ENCODE data around the gene ST7L. TPM values are rescaled to one million over a fixed set of nuclear protein-coding genes. Genes with fewer than 3 reads are reported as not detected.

Gene ST7L
- polyA plus RNA-seq, 4 donors = 6.3 to 17.0 (median 13.5) TPM

DNA sequence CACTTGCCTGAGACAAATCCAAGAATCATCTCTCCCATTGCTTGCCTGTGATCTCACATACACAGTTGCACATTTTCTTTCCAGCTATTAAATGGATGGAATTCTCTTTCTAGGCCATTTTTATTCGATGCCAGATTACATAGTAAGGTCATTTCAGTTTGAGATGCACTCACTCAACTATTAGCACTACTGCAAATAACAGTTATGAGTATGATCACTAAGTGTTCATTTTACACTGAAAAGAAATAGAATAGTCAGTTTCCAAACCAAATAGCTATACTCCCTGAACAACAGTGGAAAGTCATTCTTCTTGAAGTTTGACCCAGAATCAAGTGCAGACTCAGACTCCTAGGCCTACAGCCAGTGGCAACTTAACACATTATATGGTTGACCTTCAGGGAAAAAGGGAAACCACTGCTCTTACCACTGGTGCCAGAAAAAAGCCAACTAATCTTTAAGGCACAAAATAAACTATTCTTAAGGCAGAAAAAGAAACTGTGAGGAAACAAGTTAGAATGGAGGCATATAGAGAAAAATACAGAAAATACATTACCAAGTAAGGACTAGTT is 78.6 kb downstream of the ST7L start:
- no peak for FAIRE-seq
- WGBS, 3 donors = 0 to 72% (median 50%) methylated on average over 1 of the region's 1 CpG
- H3K36me3 ChIP-seq (ENCODE audit: control insufficient read depth in 3 of 3, insufficient read depth in 2 of 3, low read depth in 1 of 3, low read length in 3 of 3) = peaks cover 3 to 21% (median 4%) of the 10 kb centered on the region in 3 donors

DNA sequence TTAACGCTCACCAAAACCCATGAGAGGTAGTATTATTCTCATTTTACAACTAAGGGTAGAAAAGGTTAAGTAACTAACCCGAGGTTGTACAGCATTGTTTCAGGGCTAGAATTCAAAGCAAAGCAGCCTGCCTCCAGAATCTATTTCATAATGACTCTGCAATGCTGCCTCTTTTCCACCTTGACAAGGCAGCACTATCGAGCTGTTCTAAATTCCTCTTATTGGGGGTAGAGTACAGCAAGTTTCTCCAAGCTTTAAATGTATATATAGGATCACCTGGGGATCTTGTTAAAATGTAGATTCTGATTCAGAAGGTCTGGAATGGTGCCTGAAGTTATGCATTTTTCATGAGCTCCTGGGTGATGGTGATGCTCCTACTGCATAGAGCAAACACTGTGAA is 80.1 kb downstream of the ST7L start:
- H3K27me3 ChIP-seq (ENCODE audit: control insufficient read depth in 3 of 3, insufficient read depth in 3 of 3, low read length in 3 of 3) = no peaks in the 10 kb centered on the region
- H3K4me3 ChIP-seq (ENCODE audit: low read depth in 1 of 3, low read length in 3 of 3) = no peak overlapping the region
- H3K4me1 ChIP-seq (ENCODE audit: control insufficient read depth in 3 of 3, insufficient read depth in 2 of 3, low read depth in 1 of 3, low read length in 2 of 3) = no peaks in the 10 kb centered on the region
- WGBS, 3 donors = 87 to 95% (median 93%) methylated on average over 3 of the region's 3 CpGs
- no peak for FAIRE-seq
- no peaks in the 10 kb centered on the region for H3K9me3 ChIP-seq (ENCODE audit: control insufficient read depth in 2 of 2, insufficient read depth in 1 of 2, low read depth in 1 of 2, low read length in 1 of 2)
- no peak for DNase-seq
- peaks cover 3 to 23% (median 4%) of the 10 kb centered on the region in 3 donors for H3K36me3 ChIP-seq (ENCODE audit: control insufficient read depth in 3 of 3, insufficient read depth in 2 of 3, low read depth in 1 of 3, low read length in 3 of 3)
- H3K27ac ChIP-seq (ENCODE audit: low read depth in 1 of 3, low read length in 2 of 3) = no peak overlapping the region

More for the DNA sequence above, 78.6 kb downstream of the ST7L start:
- no peaks in the 10 kb centered on the region for H3K9me3 ChIP-seq (ENCODE audit: control insufficient read depth in 2 of 2, insufficient read depth in 1 of 2, low read depth in 1 of 2, low read length in 1 of 2)
- peaks cover 0 to 3% (median 0%) of the 10 kb centered on the region in 3 donors for H3K4me1 ChIP-seq (ENCODE audit: control insufficient read depth in 3 of 3, insufficient read depth in 2 of 3, low read depth in 1 of 3, low read length in 2 of 3)
- no peaks in the 10 kb centered on the region for H3K27me3 ChIP-seq (ENCODE audit: control insufficient read depth in 3 of 3, insufficient read depth in 3 of 3, low read length in 3 of 3)
- H3K27ac ChIP-seq (ENCODE audit: low read depth in 1 of 3, low read length in 2 of 3) = no peak overlapping the region
- no peak overlapping the region for H3K4me3 ChIP-seq (ENCODE audit: low read depth in 1 of 3, low read length in 3 of 3)
- no peak for DNase-seq

DNA sequence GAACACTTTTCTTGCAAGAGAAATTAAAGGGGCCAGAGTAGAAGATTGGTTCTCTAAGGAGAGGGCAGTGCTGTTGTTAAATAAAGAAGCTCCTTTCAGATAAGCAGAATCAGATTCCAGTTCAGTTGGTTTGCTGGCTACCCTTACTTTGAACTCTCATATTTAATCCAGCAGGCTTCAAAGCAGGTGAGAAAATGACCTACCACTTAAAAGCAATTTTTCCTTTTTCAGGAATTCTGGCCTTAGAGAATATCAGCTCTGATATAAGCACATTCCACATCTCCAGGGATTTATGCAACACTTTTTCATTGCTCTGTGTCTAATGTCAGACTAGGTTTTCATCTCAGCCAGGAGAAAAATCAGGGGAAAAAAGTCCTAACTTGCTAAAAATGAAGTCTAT is 81.5 kb downstream of the ST7L start:
- no peak for DNase-seq
- no peaks in the 10 kb centered on the region for H3K9me3 ChIP-seq (ENCODE audit: control insufficient read depth in 2 of 2, insufficient read depth in 1 of 2, low read depth in 1 of 2, low read length in 1 of 2)
- no peak overlapping the region for H3K27ac ChIP-seq (ENCODE audit: low read depth in 1 of 3, low read length in 2 of 3)
- no peak for FAIRE-seq
- peaks cover 3 to 23% (median 4%) of the 10 kb centered on the region in 3 donors for H3K36me3 ChIP-seq (ENCODE audit: control insufficient read depth in 3 of 3, insufficient read depth in 2 of 3, low read depth in 1 of 3, low read length in 3 of 3)
- no peaks in the 10 kb centered on the region for H3K27me3 ChIP-seq (ENCODE audit: control insufficient read depth in 3 of 3, insufficient read depth in 3 of 3, low read length in 3 of 3)
- no peak overlapping the region for H3K4me3 ChIP-seq (ENCODE audit: low read depth in 1 of 3, low read length in 3 of 3)
- H3K4me1 ChIP-seq (ENCODE audit: control insufficient read depth in 3 of 3, insufficient read depth in 2 of 3, low read depth in 1 of 3, low read length in 2 of 3) = no peaks in the 10 kb centered on the region

DNA sequence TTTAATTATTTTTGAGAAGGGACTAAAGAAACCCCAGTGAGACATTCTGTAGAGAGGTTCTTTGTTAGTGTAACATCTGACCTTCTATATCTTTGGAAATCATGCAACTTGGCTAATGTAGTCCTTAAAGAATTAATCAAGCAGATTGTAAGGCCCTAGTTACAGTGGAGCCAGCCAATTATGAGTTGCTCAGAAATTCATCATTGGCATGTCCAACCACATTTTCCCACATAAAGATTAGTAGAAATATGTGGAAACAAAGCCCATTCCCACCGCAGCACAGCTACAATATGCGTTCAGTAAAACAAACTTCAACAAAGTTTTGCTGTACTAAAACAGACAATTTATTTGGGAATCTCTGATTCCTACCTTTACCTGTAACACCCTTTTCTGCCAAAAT is 82.4 kb downstream of the ST7L start:
- no peaks in the 10 kb centered on the region for H3K27me3 ChIP-seq (ENCODE audit: control insufficient read depth in 3 of 3, insufficient read depth in 3 of 3, low read length in 3 of 3)
- FAIRE-seq = no peak
- WGBS, 3 donors = 78 to 100% (median 91%) methylated on average over 2 of the region's 2 CpGs
- no peak overlapping the region for H3K4me3 ChIP-seq (ENCODE audit: low read depth in 1 of 3, low read length in 3 of 3)
- H3K9me3 ChIP-seq (ENCODE audit: control insufficient read depth in 2 of 2, insufficient read depth in 1 of 2, low read depth in 1 of 2, low read length in 1 of 2) = no peaks in the 10 kb centered on the region
- H3K36me3 ChIP-seq (ENCODE audit: control insufficient read depth in 3 of 3, insufficient read depth in 2 of 3, low read depth in 1 of 3, low read length in 3 of 3) = peaks cover 4 to 20% (median 5%) of the 10 kb centered on the region in 3 donors
- H3K27ac ChIP-seq (ENCODE audit: low read depth in 1 of 3, low read length in 2 of 3) = no peak overlapping the region
- H3K4me1 ChIP-seq (ENCODE audit: control insufficient read depth in 3 of 3, insufficient read depth in 2 of 3, low read depth in 1 of 3, low read length in 2 of 3) = no peaks in the 10 kb centered on the region
- DNase-seq = no peak

DNA sequence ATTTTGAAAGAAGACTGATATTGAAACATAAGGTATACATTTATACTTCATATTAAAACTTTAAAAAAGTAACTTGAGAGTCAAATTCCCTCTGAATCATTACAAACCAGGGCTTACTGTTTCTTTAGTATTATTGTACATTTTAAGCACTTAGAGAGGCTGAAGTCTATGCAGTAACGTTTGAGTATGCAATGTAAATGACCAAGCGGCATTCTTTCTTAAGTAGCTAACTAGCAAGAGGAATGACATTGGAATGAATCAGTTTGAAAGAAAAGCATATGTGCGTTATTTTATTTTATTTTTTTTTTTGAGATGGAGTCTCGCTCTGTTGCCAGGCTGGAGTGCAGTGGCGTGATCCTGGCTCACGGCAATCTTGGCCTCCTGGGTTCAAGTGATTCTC is 85.9 kb downstream of the ST7L start:
- Histone ChIP-seq H3K27me3 (ENCODE audit: control insufficient read depth in 3 of 3, insufficient read depth in 3 of 3, low read length in 3 of 3) (no peaks in the 10 kb centered on the region), H3K27ac (ENCODE audit: low read depth in 1 of 3, low read length in 2 of 3) (no peak overlapping the region), H3K4me1 (ENCODE audit: control insufficient read depth in 3 of 3, insufficient read depth in 2 of 3, low read depth in 1 of 3, low read length in 2 of 3) (no peaks in the 10 kb centered on the region), H3K9me3 (ENCODE audit: control insufficient read depth in 2 of 2, insufficient read depth in 1 of 2, low read depth in 1 of 2, low read length in 1 of 2) (no peaks in the 10 kb centered on the region), H3K4me3 (ENCODE audit: low read depth in 1 of 3, low read length in 3 of 3) (no peak overlapping the region), H3K36me3 (ENCODE audit: control insufficient read depth in 3 of 3, insufficient read depth in 2 of 3, low read depth in 1 of 3, low read length in 3 of 3) (peaks cover under 1 to 9% (median 4%) of the 10 kb centered on the region in 3 donors)
- 91 to 96% (median 95%) methylated on average over 6 of the region's 6 CpGs for WGBS, 3 donors
- FAIRE-seq = no peak
- DNase-seq = no peak

DNA sequence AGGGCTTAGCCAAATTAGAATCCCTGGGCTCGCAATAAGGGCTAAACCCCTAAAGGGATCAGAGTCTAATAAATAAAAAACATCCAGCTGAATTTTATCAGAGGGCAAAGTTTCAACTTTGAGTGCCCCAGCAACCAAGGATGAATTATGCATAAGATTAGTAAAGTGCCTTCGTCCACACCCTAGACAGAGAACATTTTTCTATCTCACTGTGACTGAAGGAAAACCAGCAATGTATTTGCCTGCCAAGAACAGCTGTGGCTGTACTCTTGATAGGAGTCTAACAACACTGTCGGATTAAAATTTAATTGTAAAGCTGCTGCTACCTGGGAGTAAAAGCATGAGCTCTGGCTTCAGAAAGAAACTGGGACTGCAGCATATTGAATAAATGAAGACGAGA is 86.9 kb downstream of the ST7L start:
- FAIRE-seq (no peak), DNase-seq (peak; percentile 39 to 90)
- H3K27me3 ChIP-seq (ENCODE audit: control insufficient read depth in 3 of 3, insufficient read depth in 3 of 3, low read length in 3 of 3) = no peaks in the 10 kb centered on the region
- H3K4me3 ChIP-seq (ENCODE audit: low read depth in 1 of 3, low read length in 3 of 3) = no peak overlapping the region
- H3K27ac ChIP-seq (ENCODE audit: low read depth in 1 of 3, low read length in 2 of 3) = peak overlapping the region; percentile 4 to 64 (median 42)
- H3K36me3 ChIP-seq (ENCODE audit: control insufficient read depth in 3 of 3, insufficient read depth in 2 of 3, low read depth in 1 of 3, low read length in 3 of 3) = peaks cover 0 to 12% (median 4%) of the 10 kb centered on the region in 3 donors
- H3K9me3 ChIP-seq (ENCODE audit: control insufficient read depth in 2 of 2, insufficient read depth in 1 of 2, low read depth in 1 of 2, low read length in 1 of 2) = no peaks in the 10 kb centered on the region
- WGBS, 3 donors = 20 to 60% (median 48%) methylated on average over 4 of the region's 4 CpGs
- H3K4me1 ChIP-seq (ENCODE audit: control insufficient read depth in 3 of 3, insufficient read depth in 2 of 3, low read depth in 1 of 3, low read length in 2 of 3) = no peaks in the 10 kb centered on the region

DNA sequence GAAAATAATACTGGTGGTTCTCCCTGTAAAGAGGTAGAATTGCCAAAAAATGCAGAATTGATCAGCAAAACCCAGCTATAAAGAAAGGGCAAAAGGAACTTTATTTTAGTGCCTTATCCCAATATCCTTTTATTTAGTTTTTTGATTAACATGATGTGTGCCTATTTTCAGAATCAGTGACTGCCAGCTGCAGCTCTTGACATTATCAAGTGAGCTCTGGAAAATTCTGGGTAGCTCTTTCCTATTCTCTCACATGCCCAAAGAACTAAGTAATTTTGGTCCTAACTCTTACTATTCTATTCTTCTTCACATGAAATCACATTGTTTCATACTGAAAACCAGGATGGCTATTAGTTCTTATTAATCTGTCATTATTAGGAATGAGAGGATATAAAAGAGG is 88.1 kb downstream of the ST7L start:
- H3K4me3 ChIP-seq (ENCODE audit: low read depth in 1 of 3, low read length in 3 of 3) = no peak overlapping the region
- H3K27me3 ChIP-seq (ENCODE audit: control insufficient read depth in 3 of 3, insufficient read depth in 3 of 3, low read length in 3 of 3) = no peaks in the 10 kb centered on the region
- H3K36me3 ChIP-seq (ENCODE audit: control insufficient read depth in 3 of 3, insufficient read depth in 2 of 3, low read depth in 1 of 3, low read length in 3 of 3) = peaks cover 0 to 17% (median 4%) of the 10 kb centered on the region in 3 donors
- FAIRE-seq = no peak
- no peak overlapping the region for H3K27ac ChIP-seq (ENCODE audit: low read depth in 1 of 3, low read length in 2 of 3)
- no peaks in the 10 kb centered on the region for H3K9me3 ChIP-seq (ENCODE audit: control insufficient read depth in 2 of 2, insufficient read depth in 1 of 2, low read depth in 1 of 2, low read length in 1 of 2)
- no peak for DNase-seq
- H3K4me1 ChIP-seq (ENCODE audit: control insufficient read depth in 3 of 3, insufficient read depth in 2 of 3, low read depth in 1 of 3, low read length in 2 of 3) = no peaks in the 10 kb centered on the region

DNA sequence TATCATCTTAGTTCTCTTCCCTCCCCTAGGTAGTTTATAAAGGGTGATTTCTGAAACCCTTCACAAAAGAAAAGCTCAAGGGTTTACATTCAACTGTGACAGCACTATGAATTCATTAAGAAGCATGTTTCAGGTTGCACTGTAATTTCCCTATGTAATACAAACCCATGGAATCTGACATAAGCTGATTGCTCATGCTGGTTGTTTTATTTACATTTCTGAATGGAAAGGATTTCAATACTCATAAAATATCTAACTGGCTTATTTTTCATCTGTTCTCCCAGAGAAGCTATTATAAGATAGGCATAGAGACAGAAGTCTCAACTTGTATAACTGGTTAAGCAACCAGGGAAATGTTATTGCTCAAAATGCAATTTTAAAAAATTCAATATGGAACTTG is 89.6 kb downstream of the ST7L start:
- Histone ChIP-seq H3K27me3 (ENCODE audit: control insufficient read depth in 3 of 3, insufficient read depth in 3 of 3, low read length in 3 of 3) (no peaks in the 10 kb centered on the region), H3K4me3 (ENCODE audit: low read depth in 1 of 3, low read length in 3 of 3) (no peak overlapping the region), H3K36me3 (ENCODE audit: control insufficient read depth in 3 of 3, insufficient read depth in 2 of 3, low read depth in 1 of 3, low read length in 3 of 3) (peaks cover 0 to 21% (median 4%) of the 10 kb centered on the region in 3 donors), H3K27ac (ENCODE audit: low read depth in 1 of 3, low read length in 2 of 3) (no peak overlapping the region), H3K9me3 (ENCODE audit: control insufficient read depth in 2 of 2, insufficient read depth in 1 of 2, low read depth in 1 of 2, low read length in 1 of 2) (no peaks in the 10 kb centered on the region), H3K4me1 (ENCODE audit: control insufficient read depth in 3 of 3, insufficient read depth in 2 of 3, low read depth in 1 of 3, low read length in 2 of 3) (no peaks in the 10 kb centered on the region)
- no peak for DNase-seq
- FAIRE-seq = no peak

DNA sequence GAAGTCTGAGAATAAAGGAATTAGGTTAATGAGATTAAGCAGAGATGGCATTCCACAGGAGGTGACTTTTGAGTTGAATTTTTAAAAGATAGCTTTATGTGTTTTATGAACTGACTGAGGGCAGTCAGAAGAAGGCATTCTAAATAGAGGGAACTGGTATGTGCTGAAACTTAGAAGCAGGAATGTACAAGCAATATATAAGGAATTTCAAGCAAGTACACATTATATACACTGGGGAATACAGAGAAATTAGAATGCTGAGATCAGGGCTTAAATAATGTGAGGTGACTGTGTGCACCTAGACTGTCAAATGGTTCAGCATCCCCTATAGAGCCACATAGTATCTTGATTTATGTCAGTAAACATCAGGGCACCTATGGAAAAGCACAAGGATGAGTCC is 90.9 kb downstream of the ST7L start:
- no peaks in the 10 kb centered on the region for H3K4me1 ChIP-seq (ENCODE audit: control insufficient read depth in 3 of 3, insufficient read depth in 2 of 3, low read depth in 1 of 3, low read length in 2 of 3)
- no peaks in the 10 kb centered on the region for H3K27me3 ChIP-seq (ENCODE audit: control insufficient read depth in 3 of 3, insufficient read depth in 3 of 3, low read length in 3 of 3)
- no peaks in the 10 kb centered on the region for H3K9me3 ChIP-seq (ENCODE audit: control insufficient read depth in 2 of 2, insufficient read depth in 1 of 2, low read depth in 1 of 2, low read length in 1 of 2)
- no peak for FAIRE-seq
- H3K36me3 ChIP-seq (ENCODE audit: control insufficient read depth in 3 of 3, insufficient read depth in 2 of 3, low read depth in 1 of 3, low read length in 3 of 3) = peaks cover 0 to 18% (median 4%) of the 10 kb centered on the region in 3 donors
- H3K27ac ChIP-seq (ENCODE audit: low read depth in 1 of 3, low read length in 2 of 3) = no peak overlapping the region
- DNase-seq = no peak
- no peak overlapping the region for H3K4me3 ChIP-seq (ENCODE audit: low read depth in 1 of 3, low read length in 3 of 3)
